NCI-H2107 treated with DMSO at 0.1 percent for 48 hours (cell line): Measurements from ENCODE around the gene DZIP1L.

Source experiments
- DNase-seq: peaks from one replicate; lab custom pipeline; 2025; ENCODE audit not compliant: unreplicated experiment; lab: John Stamatoyannopoulos, UW

The DZIP1L gene

GRCh38 chr3:138038725-138039462 is 76.5 kb downstream of the DZIP1L start:
- DNase-seq: no peak

GRCh38 chr3:138036572-138036971 is 78.8 kb downstream of the DZIP1L start:
- DNase-seq: no peak

- no peak for DNase-seq
Measured at GRCh38 chr3:138034918-138035317, 80.5 kb downstream of the DZIP1L start.

GRCh38 chr3:138033202-138033691 is 82.2 kb downstream of the DZIP1L start:
- DNase-seq: no peak

- no peak for DNase-seq
Measured at GRCh38 chr3:138032567-138032966, 82.8 kb downstream of the DZIP1L start.

- no peak for DNase-seq
Measured at GRCh38 chr3:138031536-138031935, 83.9 kb downstream of the DZIP1L start.

GRCh38 chr3:138030734-138031280 is 84.6 kb downstream of the DZIP1L start:
- DNase-seq: no peak

GRCh38 chr3:138027821-138028220 is 87.6 kb downstream of the DZIP1L start:
- no peak for DNase-seq

- no peak for DNase-seq
Measured at GRCh38 chr3:138025553-138025952, 89.9 kb downstream of the DZIP1L start.

GRCh38 chr3:138023754-138024153 is 91.7 kb downstream of the DZIP1L start:
- no peak for DNase-seq

- no peak for DNase-seq
Measured at GRCh38 chr3:138019281-138020069, 95.9 kb downstream of the DZIP1L start.

GRCh38 chr3:138016065-138016464 is 99.3 kb downstream of the DZIP1L start:
- no peak for DNase-seq

GRCh38 chr3:138012526-138012925 is 102.9 kb downstream of the DZIP1L start:
- no peak for DNase-seq
